CD4-positive, alpha-beta T cell treated with Interferon gamma for 1 hour (primary cell): ENCODE data around the gene ERCC1.

Source experiments
- DNase-seq: peaks from one replicate; pipeline ENCODE4 v3.0.0-alpha.2; 2020

The ERCC1 gene

DNA sequence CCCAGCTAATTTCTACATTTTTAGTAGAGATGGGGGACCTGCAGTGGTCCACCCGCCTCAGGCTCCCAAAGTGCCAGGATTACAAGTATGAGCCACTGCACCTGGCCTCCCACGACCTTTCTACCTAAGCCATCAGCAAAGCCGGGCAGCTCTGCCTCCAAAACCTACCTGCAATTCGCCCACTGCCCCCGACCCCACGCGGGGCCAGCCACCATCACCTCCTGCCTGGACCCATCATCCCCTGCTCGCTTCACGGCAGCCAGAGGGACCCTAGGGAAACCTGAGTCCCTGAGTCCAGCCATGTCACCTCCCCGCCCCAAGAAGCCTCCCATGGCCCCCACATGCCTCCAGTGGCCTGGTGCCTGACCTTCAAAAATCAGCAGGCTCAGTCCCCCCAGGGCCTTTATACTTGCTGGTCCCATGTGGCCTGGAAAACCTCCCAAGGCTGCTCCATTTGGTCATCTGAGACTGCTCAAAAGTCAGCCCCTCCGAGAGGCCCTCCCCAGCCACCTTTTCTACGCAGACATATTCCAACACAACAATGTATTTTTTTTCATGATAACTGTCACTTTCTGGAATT is 65.4 kb downstream of the ERCC1 start:
- DNase-seq = no peak

DNA sequence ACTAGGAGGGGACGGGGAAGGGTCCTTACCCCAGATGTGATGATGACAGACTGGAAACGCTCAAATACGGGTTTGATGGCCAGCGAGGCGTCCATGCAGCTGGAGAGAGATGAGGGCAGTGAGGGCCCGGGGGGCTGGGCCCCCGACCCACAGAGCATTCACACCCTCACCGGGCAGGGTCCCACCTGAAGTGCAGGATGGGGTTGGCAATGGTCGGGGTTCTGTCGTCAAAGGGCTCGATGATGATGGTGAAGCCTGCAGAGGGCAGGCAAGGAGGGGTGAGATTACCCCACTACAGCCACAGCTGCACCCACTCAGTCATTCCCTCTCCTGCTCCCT is 66.3 kb downstream of the ERCC1 start:
- DNase-seq = no peak
